Measurements from ENCODE around the gene LRP1B.

DNA sequence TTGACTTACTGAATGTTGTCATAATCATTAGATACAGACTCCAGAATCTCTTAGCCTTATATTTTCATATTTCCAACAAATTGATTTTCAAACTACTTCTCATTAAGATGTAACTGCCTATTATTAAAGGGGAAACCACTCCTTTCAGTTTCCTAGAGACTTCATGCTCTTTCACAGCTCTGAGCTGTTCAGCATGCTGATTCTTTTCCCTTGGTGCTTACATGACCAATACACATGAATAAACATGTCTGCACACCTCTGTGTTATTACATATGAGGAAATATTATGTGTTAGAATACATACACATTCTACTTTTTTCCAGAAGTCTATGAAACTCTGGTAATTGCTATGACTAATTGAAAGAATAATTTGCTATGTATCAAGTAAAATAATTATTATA, 200.0 kb downstream of the LRP1B start:
- TF ChIP-seq EZH2 (IDR thresholded peaks at IDR 0.05; ENCODE audit: borderline replicate concordance, low read depth, low read length, severe bottlenecking) = no peak
- TF ChIP-seq, protein P1, sequence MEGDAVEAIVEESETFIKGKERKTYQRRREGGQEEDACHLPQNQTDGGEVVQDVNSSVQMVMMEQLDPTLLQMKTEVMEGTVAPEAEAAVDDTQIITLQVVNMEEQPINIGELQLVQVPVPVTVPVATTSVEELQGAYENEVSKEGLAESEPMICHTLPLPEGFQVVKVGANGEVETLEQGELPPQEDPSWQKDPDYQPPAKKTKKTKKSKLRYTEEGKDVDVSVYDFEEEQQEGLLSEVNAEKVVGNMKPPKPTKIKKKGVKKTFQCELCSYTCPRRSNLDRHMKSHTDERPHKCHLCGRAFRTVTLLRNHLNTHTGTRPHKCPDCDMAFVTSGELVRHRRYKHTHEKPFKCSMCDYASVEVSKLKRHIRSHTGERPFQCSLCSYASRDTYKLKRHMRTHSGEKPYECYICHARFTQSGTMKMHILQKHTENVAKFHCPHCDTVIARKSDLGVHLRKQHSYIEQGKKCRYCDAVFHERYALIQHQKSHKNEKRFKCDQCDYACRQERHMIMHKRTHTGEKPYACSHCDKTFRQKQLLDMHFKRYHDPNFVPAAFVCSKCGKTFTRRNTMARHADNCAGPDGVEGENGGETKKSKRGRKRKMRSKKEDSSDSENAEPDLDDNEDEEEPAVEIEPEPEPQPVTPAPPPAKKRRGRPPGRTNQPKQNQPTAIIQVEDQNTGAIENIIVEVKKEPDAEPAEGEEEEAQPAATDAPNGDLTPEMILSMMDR (IDR thresholded peaks at IDR 0.05; ENCODE audit: borderline replicate concordance, extremely low read depth, low read length, poor library complexity, severe bottlenecking) = no peak

Measured in DND-41 (cell line).